CD4-positive, alpha-beta T cell treated with Interleukin-4 for 1 hour (primary cell): Measurements from ENCODE around the gene SCAMP4.

Experiments used
- DNase-seq, 2 donors: peaks; one replicate each; pipeline ENCODE4 v3.0.0-alpha.2; 2020 to 2022

SCAMP4 gene

GRCh38 chr19:1905110-1905862 lies at the start of gene SCAMP4, which contains the start of gene ADAT3:
Gene SCAMP4 (plus strand): TSS chr19:1905399. CDS start chr19:1915020, 9,621 bp downstream.
Gene ADAT3 (plus strand): TSS chr19:1905399. CDS start chr19:1912048, 6,649 bp downstream.
- DNase-seq = peak; percentile 99

DNA sequence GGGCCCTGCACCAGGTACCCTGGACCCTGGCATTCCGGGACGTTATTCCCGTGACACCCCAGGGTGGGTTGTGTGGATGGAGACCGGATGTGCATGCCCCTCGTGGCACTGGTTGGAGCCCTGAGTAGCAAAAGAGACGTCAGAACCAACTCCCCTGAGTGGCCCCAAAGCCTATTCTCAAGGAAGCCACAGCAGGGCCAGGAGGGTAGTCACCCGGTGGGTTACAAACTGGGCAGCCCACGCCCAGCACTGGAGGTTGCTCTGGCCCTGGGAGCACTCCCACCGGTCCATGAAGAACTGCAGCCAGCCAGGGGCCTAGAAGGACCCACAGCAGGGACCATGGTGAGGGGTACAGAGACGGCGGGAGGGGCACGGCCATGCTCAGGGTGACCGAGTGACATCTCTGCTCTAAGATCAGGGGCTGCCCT lies 49.4 kb upstream of the SCAMP4 start:
- peak in 1 of 2 donors; percentile 40 for DNase-seq

DNA sequence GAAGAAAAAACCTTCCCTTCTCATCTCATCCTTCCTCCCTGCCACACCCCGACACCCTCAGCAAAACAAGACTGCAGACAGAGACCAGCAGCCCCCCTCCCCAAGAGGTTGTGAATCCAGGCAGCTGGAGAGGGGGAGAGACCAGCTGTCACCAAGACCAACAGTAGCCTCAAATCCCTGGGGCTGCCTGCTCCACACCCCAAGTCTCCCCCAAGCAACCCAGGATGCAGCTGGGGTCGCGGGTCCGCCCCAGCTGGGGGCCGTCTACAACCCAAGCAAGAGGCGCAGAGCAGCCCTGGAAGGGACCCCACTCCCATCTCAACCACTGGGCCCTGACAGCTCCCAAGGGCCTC lies 48.9 kb upstream of the SCAMP4 start:
- no peak for DNase-seq

GRCh38 chr19:1856698-1857603 lies 48.2 kb upstream of the SCAMP4 start:
- peak; percentile 39 to 76 for DNase-seq

DNA sequence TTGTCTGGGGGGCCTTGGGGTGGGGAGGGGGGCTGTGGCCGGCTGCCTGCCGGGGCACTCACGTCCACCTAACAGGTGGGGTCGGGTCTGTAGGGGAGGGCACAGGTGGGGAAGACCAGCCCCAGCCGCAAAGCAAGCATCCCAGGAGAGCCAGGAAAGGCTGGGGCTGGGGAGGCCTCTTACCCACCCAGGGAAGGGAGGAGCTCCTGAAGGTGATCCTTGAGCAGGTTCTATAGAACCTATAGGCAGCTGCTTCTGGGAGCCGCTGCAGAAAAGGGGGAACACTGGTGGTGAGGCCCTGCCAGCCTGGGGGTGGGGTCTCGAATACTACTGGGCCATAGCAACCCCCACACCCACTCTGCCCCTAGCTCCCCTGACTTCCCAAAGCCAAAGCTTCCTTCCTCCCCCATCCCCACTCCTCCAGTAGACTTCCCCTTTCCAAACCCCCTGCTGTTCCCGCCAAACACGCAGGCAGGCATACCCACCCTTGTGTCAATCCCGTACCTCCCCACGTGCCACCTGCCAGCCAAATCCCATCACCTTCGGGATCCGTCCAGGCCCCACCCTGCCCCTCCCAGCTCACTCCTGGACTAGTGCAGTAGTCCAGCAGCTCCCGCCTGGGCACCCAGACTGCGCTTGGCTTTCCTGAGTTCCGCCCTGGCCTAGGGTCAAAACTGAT lies 47.4 kb upstream of the SCAMP4 start:
- DNase-seq = no peak

GRCh38 chr19:1858412-1859081 lies 46.7 kb upstream of the SCAMP4 start:
- no peak for DNase-seq

- DNase-seq = no peak
Observed at GRCh38 chr19:1859331-1859781, 45.8 kb upstream of the SCAMP4 start.

GRCh38 chr19:1860042-1860775 lies 45.0 kb upstream of the SCAMP4 start:
- DNase-seq = peak; percentile 75 to 78

- DNase-seq = no peak
Observed at GRCh38 chr19:1860821-1861598, 44.2 kb upstream of the SCAMP4 start.

GRCh38 chr19:1861599-1862031 lies 43.6 kb upstream of the SCAMP4 start:
- DNase-seq = no peak

DNA sequence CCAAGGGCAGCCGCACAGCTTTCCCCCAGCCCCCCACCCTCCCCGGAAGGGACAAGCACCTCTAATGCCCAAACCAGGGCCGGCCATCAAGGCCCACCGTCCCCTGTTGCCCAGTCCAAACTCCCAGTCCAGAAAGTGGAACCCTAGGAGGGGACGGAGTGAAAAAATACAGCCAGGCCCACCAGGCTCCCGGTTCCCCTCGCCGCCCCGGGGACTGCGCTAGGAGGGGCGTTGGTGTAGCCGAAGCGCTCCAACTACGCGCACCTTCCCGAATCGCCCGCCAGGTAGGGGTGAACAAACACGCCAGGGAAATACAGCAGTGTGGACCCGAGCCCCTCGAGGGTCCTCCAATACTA lies 43.2 kb upstream of the SCAMP4 start:
- DNase-seq = no peak

DNA sequence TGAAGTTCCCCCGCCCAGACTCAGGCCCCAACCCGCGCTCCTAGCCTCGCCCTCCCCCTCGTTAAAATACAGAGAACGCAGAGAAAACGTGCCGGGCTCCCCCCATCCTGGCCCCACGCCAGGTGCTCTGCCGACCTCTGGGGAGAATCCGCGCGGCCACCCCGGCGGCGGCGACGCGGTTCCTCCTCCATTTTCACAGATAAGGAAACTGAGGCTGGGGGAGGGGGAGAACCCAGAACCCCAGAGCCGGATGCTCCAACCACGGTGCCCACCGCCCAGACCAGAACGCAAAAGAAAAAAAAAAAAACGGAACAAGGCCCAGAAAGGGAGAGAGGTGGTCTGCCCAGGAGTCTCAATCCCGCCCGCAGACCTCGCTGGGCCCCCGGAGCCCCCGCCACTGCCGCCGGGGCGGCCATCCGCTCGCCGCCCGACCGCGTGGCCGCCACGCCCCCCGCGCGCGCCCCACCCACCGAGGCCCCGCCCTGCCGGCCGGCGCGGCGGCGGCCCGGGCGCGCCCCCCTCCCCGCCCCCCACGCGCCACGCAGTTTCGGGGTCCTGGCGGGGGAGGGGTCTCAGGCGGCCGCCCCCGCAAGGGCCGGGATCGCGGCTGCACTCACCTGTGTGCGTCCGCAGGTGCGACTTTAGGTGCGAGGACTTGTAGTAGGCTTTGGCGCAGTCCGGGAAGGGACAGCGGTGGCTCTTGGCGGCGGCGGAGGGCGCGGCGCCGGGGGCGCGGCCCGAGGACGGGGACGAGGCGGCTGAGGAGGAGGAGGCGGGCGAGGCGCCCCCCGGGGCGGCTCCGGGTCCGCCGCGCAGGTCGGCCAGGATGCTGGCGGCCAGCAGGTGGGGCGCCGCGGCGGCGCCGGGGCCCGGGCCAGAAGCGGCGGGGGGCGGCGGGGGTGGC lies 42.5 kb upstream of the SCAMP4 start:
- DNase-seq = peak; percentile 51 to 65

DNA sequence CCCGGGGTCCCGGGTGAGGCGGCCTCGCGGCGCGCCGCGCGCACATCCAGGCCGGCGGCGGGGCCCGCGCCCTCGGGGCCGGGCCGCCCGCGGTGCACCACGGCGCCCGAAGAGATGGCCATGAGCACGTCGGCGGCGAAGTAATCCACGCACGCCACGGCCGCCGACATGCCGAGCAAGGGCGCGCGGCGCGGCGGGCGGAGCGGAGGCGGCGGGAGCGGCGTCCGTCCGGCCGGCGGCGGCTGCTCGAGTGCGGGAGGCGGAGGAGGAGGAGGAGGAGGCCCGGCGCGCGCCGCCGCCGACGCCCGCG lies 41.9 kb upstream of the SCAMP4 start, which contains the start of gene KLF16:
TSS of gene KLF16 (minus strand) at position 252 of the 310 bp plus-strand sequence. CDS start at position 170, 82 bp downstream.
- DNase-seq = no peak

DNA sequence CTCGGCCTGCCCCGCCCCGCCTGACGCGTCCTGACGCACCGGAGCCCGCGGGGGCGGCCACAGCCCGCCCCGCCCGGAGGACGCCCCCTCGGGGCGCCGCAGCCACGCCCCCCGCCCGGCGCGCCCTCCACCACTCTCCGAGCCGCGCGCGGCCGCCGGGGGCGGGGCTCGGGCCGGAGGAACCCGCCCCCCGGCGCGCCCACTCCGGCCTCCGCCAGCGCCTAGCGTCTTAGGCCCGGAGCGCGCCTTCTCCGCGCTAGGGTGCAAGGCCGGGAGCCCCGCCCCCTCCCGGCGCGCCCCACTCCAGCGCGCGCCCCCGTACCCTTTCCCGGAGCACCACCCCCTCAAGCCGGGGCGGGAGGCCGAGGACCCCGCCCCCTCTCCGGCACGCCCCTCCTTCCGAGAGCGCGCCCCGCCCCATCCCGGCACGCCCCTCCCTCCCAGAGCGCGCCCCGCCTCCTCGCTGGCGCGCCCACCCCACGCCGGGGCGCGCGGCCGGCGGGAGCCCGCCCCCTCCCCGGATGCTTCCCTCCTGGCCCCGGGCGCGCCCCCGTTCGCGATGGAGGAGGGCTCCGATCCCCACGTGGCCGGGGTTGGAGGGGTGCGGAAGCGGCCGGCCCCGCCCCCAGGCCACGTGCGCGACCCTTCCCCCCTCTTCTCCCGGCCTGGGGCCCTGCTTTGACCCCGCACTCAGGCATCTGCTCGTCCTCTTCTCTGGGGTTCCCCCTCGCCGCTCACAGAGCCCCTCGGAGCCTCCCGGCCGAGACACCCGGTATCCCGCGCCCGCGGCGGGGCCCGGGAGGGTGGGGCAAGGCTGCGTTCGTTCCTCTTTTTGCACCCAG lies 41.3 kb upstream of the SCAMP4 start:
- peak; percentile 90 to 93 for DNase-seq

DNA sequence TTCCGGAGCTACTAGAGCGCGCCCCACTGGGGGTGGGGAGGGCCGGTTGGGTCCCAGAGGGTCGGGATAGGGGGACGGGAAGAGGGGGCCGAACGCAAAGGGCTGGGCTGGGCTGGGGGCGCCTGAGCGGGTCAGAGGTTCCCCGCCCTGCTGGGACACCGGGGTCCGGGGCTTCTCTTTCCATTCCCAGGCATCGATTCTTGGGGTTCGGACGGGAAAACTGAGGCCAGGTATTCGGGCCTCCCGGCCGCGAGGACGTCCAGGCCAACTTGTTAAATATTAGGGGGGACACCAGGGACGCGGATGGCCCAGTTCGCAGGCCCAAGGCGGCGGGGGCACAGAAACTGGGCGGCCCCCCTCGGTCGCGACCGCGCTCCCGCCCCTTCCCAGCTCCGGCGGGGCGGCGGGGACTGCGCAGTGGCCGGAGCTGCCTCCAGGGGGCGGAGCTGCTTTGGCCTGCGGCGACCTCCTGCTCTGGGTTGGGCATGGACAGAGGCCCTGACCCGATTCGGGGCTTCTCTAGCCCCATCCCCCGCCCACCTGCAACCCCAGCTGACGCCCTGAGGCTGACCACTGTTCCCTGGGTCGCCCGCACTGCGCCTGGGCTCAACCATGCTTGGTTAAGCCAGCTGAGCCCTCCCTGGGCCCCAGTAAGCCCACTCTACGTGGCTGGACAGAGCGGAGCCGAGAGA lies 40.6 kb upstream of the SCAMP4 start:
- DNase-seq = peak; percentile 69 to 74

DNA sequence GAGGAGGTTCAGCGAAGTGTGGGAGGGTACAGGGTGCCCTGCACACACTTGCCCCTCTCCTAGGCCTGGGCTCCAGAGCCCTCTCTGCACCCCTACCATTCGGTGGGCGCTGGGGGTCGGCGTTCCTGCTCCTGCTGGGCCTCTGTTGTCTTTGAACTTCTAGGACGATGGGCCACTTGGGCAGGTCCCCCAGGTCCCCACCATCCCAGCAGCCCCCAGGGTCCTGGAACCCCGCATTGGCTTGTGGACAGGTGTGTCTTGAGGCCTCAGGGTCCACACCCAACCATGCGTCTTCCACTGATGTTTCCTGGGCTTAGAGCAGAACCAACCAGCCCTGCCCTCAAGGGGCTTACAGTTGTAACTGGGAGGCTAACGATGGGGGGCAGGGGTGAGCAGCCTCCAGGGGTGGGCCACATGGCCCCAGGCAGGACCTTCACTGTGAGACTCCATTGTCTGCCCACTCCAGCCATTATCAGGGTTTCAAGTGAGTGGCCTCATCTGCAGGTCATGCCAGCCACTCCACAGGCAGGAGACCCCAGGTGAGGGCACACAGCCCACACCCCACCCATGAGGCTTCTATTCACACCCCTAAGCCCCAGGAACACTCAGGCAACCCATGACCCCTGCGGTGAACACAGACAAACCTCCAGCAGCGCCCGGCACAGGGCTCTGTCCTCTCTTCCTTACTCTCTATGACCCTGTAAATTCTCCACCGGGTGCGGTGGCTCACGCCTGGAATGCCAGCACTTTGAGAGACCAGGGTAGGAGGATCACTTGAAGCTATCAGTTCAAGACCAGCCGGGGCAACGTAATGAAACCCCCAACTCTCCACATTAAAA lies 39.8 kb upstream of the SCAMP4 start:
- DNase-seq = no peak

- DNase-seq = no peak
Observed at GRCh38 chr19:1866693-1867348, 38.4 kb upstream of the SCAMP4 start.
